Testis (tissue), 2 donors: ENCODE measurements around the gene C1S.

Experiments
- CTCF ChIP-seq, 3 experiments: fragments of 450-650 bp in 2 of 3; fragments of 200-600 bp in 1 of 3; sonication (generic) in 1 of 3; IDR thresholded peaks; one replicate each; pipeline ENCODE4 v1.5.1; 2016 to 2019; ENCODE audit warnings: antibody characterized with exemption in 3 of 3, mild to moderate bottlenecking in 2 of 3, moderate library complexity in 1 of 3
- POLR2A ChIP-seq: fragments of 450-650 bp; IDR thresholded peaks from one replicate; pipeline ENCODE4 v1.6.1; 2017; ENCODE audit warnings: antibody characterized with exemption, mild to moderate bottlenecking, moderate library complexity

GRCh38 chr12:7021956-7022355 lies 38.6 kb upstream of the C1S start:
- TF ChIP-seq CTCF (IDR thresholded peaks at IDR 0.05) (no peak), POLR2A (no peak)
